ENCODE results near the gene FBLN2. TPM values are rescaled to one million over a fixed set of nuclear protein-coding genes. Genes with fewer than 3 reads are reported as not detected.

Gene FBLN2
- polyA plus RNA-seq, 2 of the 4 experiments (the other 2 are of a cell fraction): 1.1 to 2.7 TPM

- Histone ChIP-seq H3K4me1 (no peaks in the 10 kb centered on the region), H3K27ac (no peak overlapping the region), H3K4me2 (no peak overlapping the region), H3K9me3 (no peaks in the 10 kb centered on the region), H3K4me3 (no peak overlapping the region)
- DNase-seq (ENCODE audit: low read depth in 1 of 2, low spot score in 1 of 2): no peak
- TF ChIP-seq JUNB (IDR thresholded peaks at IDR 0.05) (no peak), FOSL2 (IDR thresholded peaks at IDR 0.05) (no peak), FOSL2 (CRISPR knock-in tag; IDR thresholded peaks at IDR 0.05) (no peak), KDM5A (IDR thresholded peaks at IDR 0.05) (no peak), MAZ (IDR thresholded peaks at IDR 0.05; ENCODE audit: borderline replicate concordance, low read depth, low read length) (no peak), GATA3 (IDR thresholded peaks at IDR 0.05; ENCODE audit: borderline replicate concordance) (no peak)
- ATAC-seq: peak in 1 of 2 experiments; percentile 27; a peak in 2 of 6 replicates
- CTCF ChIA-PET: interaction anchor here (0.5 to 5.3 kb wide), 10 partner anchors 13 to 160 kb away, joined by 3 to 32 read pairs (median 4); no protein-coding TSS in a partner anchor
- FAIRE-seq: no peak
- POLR2A ChIA-PET: no interaction called here
- 81% methylated on average over 22 of the region's 31 CpGs for WGBS (ENCODE audit: missing lambda C conversion rate)
Observed at GRCh38 chr3:13621381-13622221, 72.7 kb downstream of the FBLN2 start.

GRCh38 chr3:13622356-13622755 lies 73.4 kb downstream of the FBLN2 start:
- Histone ChIP-seq H3K4me3 (no peak overlapping the region), H3K4me2 (no peak overlapping the region), H3K4me1 (no peaks in the 10 kb centered on the region), H3K27ac (no peak overlapping the region), H3K9me3 (no peaks in the 10 kb centered on the region)
- DNase-seq (ENCODE audit: low read depth in 1 of 2, low spot score in 1 of 2) (no peak), ATAC-seq (no peak; a peak in 1 of 6 replicates), FAIRE-seq (no peak)
- TF ChIP-seq ELK1 (IDR thresholded peaks at IDR 0.05; ENCODE audit: low read depth, low read length) (no peak), RNF2 (IDR thresholded peaks at IDR 0.05; ENCODE audit: borderline replicate concordance, low read depth) (no peak), CTCF (IDR thresholded peaks at IDR 0.05) (no peak), SMC3 (IDR thresholded peaks at IDR 0.05) (no peak), EP300 (IDR thresholded peaks at IDR 0.05) (no peak), HES2 (IDR thresholded peaks at IDR 0.05) (no peak), MAX (IDR thresholded peaks at IDR 0.05) (no peak), CEBPB (IDR thresholded peaks at IDR 0.05) (no peak), CHD4 (IDR thresholded peaks at IDR 0.05; ENCODE audit: borderline replicate concordance) (no peak), HOXA7 (CRISPR knock-in tag; IDR thresholded peaks at IDR 0.05) (no peak), JUNB (IDR thresholded peaks at IDR 0.05) (no peak), HOXB5 (CRISPR knock-in tag; IDR thresholded peaks at IDR 0.05) (no peak)
- ChIA-PET POLR2A (no interaction called here), CTCF (interaction anchor here (0.6 to 5.3 kb wide), 6 partner anchors 13 to 127 kb away, joined by 3 to 32 read pairs (median 4); no protein-coding TSS in a partner anchor)
- WGBS (ENCODE audit: missing lambda C conversion rate): 70% methylated on average over 11 of the region's 15 CpGs

GRCh38 chr3:13623101-13623654 lies 74.3 kb downstream of the FBLN2 start:
- no peak for FAIRE-seq
- ChIA-PET CTCF (interaction anchor here (0.5 to 5.3 kb wide), 6 partner anchors 12 to 128 kb away, joined by 3 to 32 read pairs (median 4); no protein-coding TSS in a partner anchor), POLR2A (no interaction called here)
- H3K4me1 ChIP-seq: no peaks in the 10 kb centered on the region
- H3K4me3 ChIP-seq: no peak overlapping the region
- WGBS (ENCODE audit: missing lambda C conversion rate): 74% methylated on average over 16 of the region's 21 CpGs
- DNase-seq (ENCODE audit: low read depth in 1 of 2, low spot score in 1 of 2): no peak
- no peak overlapping the region for H3K4me2 ChIP-seq
- no peaks in the 10 kb centered on the region for H3K9me3 ChIP-seq
- TF ChIP-seq HOXB5 (CRISPR knock-in tag; IDR thresholded peaks at IDR 0.05): no peak
- no peak for TF ChIP-seq HMGXB4 (CRISPR knock-in tag; IDR thresholded peaks at IDR 0.05; ENCODE audit: borderline replicate concordance)
- no peak for TF ChIP-seq EHMT2 (IDR thresholded peaks at IDR 0.05; ENCODE audit: low read depth)
- no peak for TF ChIP-seq FOXS1 (CRISPR knock-in tag; IDR thresholded peaks at IDR 0.05)
- no peak for TF ChIP-seq E2F6 (IDR thresholded peaks at IDR 0.05; ENCODE audit: borderline replicate concordance, low read depth)
- H3K27ac ChIP-seq: no peak overlapping the region
- no peak; a peak in 1 of 6 replicates for ATAC-seq

Data from A549 (cell line).